Progenitor cell of endocrine pancreas (in vitro differentiated cells): ENCODE measurements around the gene NPL. TPM values are rescaled to one million over a fixed set of nuclear protein-coding genes. Genes with fewer than 3 reads are reported as not detected.

Experiments
- DNase-seq: peaks from one replicate; pipeline ENCODE4 v3.0.0; 2021; ENCODE audit warnings: low spot score; ENCODE audit not compliant: unreplicated experiment
- H3K27ac Mint-ChIP-seq: 2 replicates; pipeline ENCODE4 v1.8.0; 2021; ENCODE audit warnings: mild to moderate bottlenecking, moderate library complexity, mixed read lengths
- H3K27me3 Mint-ChIP-seq: 2 replicates; pipeline ENCODE4 v1.8.0; 2021; ENCODE audit warnings: mixed read lengths
- H3K36me3 Mint-ChIP-seq: 2 replicates; pipeline ENCODE4 v1.8.0; 2022; ENCODE audit warnings: mixed read lengths; ENCODE audit not compliant: insufficient read depth
- H3K4me1 Mint-ChIP-seq: 2 replicates; pipeline ENCODE4 v1.8.0; 2021; ENCODE audit warnings: low read depth, mixed read lengths
- H3K4me3 Mint-ChIP-seq: 2 replicates; pipeline ENCODE4 v1.8.0; 2021; ENCODE audit warnings: low read depth, mild to moderate bottlenecking, moderate library complexity, mixed read lengths
- H3K9me3 Mint-ChIP-seq: 2 replicates; pipeline ENCODE4 v1.8.0; 2021; ENCODE audit warnings: low read depth, mixed read lengths
- CTCF ChIP-seq: fragments of 200-600 bp; sonication (generic); IDR thresholded peaks from one replicate; pipeline ENCODE4 v1.5.0; 2021; ENCODE audit warnings: antibody characterized with exemption, mild to moderate bottlenecking; ENCODE audit not compliant: unreplicated experiment
- total RNA-seq: library from RNA; stranded (reverse); gene quantifications from 2 replicates; pipeline ENCODE4 v1.2.1, GENCODE V29; 2021

The NPL gene
- total RNA-seq, 1 donor from 2014 or later = 2.0 TPM

- H3K36me3 Mint-ChIP-seq = peaks cover 53% of the 10 kb centered on the region
- no peak overlapping the region for H3K4me3 Mint-ChIP-seq
- H3K9me3 Mint-ChIP-seq = no peaks in the 10 kb centered on the region
- no peak for TF ChIP-seq CTCF
- H3K4me1 Mint-ChIP-seq = no peaks in the 10 kb centered on the region
- H3K27ac Mint-ChIP-seq = no peak overlapping the region
- no peak for DNase-seq
- no peaks in the 10 kb centered on the region for H3K27me3 Mint-ChIP-seq
These were observed 74.4 kb downstream of the NPL start for GRCh38 chr1:182863940-182864339.

GRCh38 chr1:182867861-182868260, 78.3 kb downstream of the NPL start:
- Mint-ChIP-seq H3K9me3 (no peaks in the 10 kb centered on the region), H3K27me3 (no peaks in the 10 kb centered on the region), H3K4me3 (no peak overlapping the region), H3K4me1 (no peaks in the 10 kb centered on the region), H3K36me3 (peaks cover 57% of the 10 kb centered on the region), H3K27ac (peak overlapping the region; percentile 33)
- no peak for TF ChIP-seq CTCF
- DNase-seq = no peak

- TF ChIP-seq CTCF = no peak
- H3K4me1 Mint-ChIP-seq = no peaks in the 10 kb centered on the region
- H3K9me3 Mint-ChIP-seq = no peaks in the 10 kb centered on the region
- H3K27ac Mint-ChIP-seq = peak overlapping the region; percentile 95
- peaks cover 59% of the 10 kb centered on the region for H3K36me3 Mint-ChIP-seq
- H3K27me3 Mint-ChIP-seq = no peaks in the 10 kb centered on the region
- DNase-seq = no peak
- no peak overlapping the region for H3K4me3 Mint-ChIP-seq
These were observed 79.7 kb downstream of the NPL start for GRCh38 chr1:182869241-182869666.

GRCh38 chr1:182872881-182873280, 83.3 kb downstream of the NPL start:
- H3K36me3 Mint-ChIP-seq = peaks cover 51% of the 10 kb centered on the region
- no peak overlapping the region for H3K27ac Mint-ChIP-seq
- no peak for DNase-seq
- no peak overlapping the region for H3K4me3 Mint-ChIP-seq
- TF ChIP-seq CTCF = no peak
- H3K27me3 Mint-ChIP-seq = no peaks in the 10 kb centered on the region
- H3K9me3 Mint-ChIP-seq = no peaks in the 10 kb centered on the region
- no peaks in the 10 kb centered on the region for H3K4me1 Mint-ChIP-seq

- Mint-ChIP-seq H3K9me3 (no peaks in the 10 kb centered on the region), H3K27ac (peak overlapping the region; percentile 4)
- TF ChIP-seq CTCF = no peak
These were observed 86.3 kb downstream of the NPL start for GRCh38 chr1:182875889-182876288.

More at GRCh38 chr1:182875889-182876288, 86.3 kb downstream of the NPL start:
- no peak for DNase-seq
- no peaks in the 10 kb centered on the region for H3K27me3 Mint-ChIP-seq
- H3K36me3 Mint-ChIP-seq = peaks cover 50% of the 10 kb centered on the region
- no peaks in the 10 kb centered on the region for H3K4me1 Mint-ChIP-seq
- no peak overlapping the region for H3K4me3 Mint-ChIP-seq
